ENCODE results near the gene RPL10.

RPL10 gene

GRCh38 chrX:154412468-154412867, 14.3 kb downstream of the RPL10 start:
- no peak for DNase-seq
- in situ Hi-C loops (cut with HindIII; ENCODE audit: low pct_ligation_motif_present, low pct_unique_long_range_greater_than_20kb, low sequenced_read_pairs) = no loop called here

DNA sequence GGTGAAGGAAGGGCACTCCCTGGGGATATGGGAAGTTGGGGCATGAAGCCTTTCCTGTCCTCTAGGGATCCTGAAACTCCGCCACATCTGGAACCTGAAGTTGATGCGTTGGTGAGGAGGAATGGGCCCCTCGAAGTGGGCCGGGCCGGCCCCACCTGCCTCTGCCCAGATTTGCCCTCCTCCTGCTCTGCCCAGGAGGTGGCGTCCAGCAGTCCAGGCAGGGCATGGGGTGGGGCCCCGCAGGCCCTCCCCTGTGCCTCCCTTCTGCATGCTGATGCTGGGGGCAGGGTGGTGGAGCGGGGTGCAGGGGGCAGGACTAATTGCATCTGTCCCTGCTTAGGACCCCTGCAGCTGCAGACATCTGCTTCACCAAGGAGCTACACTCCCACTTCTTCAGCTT, 15.0 kb downstream of the RPL10 start:
- in situ Hi-C loops (cut with HindIII; ENCODE audit: low pct_ligation_motif_present, low pct_unique_long_range_greater_than_20kb, low sequenced_read_pairs) = no loop called here
- DNase-seq = no peak

- in situ Hi-C loops (cut with HindIII; ENCODE audit: low pct_ligation_motif_present, low pct_unique_long_range_greater_than_20kb, low sequenced_read_pairs) = no loop called here
- no peak for DNase-seq
Observed at GRCh38 chrX:154417157-154417556, 19.0 kb downstream of the RPL10 start.

DNA sequence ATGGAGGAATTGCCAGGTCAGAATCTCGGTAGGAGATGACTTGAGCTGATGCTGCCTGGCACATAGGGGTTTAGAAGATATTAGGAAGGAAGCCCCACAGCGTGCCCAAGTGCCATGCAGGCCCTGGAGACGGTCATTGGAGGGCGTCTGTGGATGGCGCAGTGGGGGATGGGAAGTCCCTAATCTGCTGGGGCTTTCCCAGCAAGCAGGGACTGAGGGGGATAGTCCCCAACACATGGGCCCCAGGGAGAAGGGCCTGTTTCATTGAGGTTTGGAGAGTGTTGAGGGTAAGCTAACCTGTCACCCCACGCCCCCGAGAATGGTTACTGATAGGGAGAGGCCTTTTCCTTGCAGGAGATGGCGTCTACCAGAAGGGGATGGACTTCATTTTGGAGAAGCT, 21.0 kb downstream of the RPL10 start:
- in situ Hi-C loops (cut with HindIII; ENCODE audit: low pct_ligation_motif_present, low pct_unique_long_range_greater_than_20kb, low sequenced_read_pairs) = no loop called here

DNA sequence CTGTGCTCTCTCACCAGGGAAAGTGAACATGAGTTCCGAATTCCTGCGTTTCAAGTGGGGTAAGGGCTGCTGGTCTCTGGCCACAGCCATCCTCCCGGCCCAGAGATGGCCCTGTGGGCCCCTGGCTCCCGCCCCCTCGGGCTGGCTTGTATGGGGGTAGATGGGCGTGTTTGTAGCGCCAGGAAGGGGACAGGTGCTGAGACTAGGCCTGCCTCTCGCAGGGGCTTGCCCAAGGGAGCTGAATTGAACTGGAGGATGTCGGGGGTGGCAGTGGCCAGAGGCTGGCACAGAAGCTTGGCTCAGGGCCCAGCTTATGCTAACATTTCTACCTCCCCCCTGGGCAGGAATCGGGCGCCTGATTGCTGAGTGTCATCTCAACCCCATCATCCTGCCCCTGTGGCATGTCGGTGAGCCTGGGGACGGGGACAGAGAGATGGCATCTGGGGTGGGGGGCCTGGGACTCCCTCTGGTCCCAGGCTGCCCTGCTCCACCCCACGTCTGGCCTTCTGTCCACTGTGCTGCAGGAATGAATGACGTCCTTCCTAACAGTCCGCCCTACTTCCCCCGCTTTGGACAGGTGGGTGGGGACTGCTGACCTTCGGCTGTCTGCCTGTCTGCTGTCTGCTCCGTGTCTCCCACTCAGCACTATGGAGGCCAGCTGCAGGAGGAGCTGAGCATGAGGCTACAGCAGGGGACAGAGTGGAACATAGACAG, 21.7 kb downstream of the RPL10 start:
- in situ Hi-C loops (cut with HindIII; ENCODE audit: low pct_ligation_motif_present, low pct_unique_long_range_greater_than_20kb, low sequenced_read_pairs) = no loop called here

More for the DNA sequence above, 21.0 kb downstream of the RPL10 start:
- no peak for DNase-seq

GRCh38 chrX:154420402-154420756, 22.2 kb downstream of the RPL10 start:
- in situ Hi-C loops (cut with HindIII; ENCODE audit: low pct_ligation_motif_present, low pct_unique_long_range_greater_than_20kb, low sequenced_read_pairs) = no loop called here
- DNase-seq = no peak

More for the DNA sequence above, 21.7 kb downstream of the RPL10 start:
- no peak for DNase-seq

DNA sequence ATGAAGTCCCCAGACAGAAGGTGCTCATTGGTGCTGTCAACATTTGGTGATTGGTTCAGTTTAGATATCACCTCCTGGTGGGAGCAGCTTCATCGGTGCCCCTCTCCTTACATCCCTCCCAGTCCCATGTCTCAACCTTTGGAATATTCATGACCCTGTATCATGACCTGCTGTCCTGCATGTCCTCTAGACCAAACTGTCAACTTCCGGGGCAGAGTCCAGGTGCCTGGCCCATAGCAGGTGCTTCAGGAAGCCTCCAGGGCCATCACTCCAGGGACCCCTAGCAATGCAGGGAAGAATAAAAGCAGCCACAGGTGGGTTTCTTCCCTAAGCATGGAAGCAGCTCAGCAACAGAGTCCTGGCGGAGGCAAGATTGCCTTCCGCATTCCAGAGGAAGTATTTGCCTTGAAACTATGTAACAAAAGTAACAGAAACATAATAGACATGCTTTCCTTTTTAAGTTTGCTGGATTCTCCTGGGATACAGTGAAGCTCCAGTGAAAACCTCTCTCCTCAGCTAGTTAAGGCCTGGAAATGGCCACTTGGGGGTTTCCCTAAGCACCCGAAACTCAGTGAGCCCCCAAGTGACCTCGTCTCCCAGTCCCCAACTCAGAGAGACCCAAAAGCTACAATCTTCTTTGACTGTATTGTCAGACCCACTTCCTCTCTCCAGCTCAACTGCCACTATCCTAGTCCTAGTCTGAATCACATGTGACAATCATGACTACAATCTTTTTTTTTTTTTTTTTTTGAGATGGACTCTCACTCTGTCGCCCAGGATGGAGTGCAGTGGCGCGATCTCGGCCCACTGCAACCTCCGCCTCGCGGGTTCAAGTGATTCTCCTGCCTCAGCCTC, 29.0 kb downstream of the RPL10 start:
- no peak for DNase-seq

DNA sequence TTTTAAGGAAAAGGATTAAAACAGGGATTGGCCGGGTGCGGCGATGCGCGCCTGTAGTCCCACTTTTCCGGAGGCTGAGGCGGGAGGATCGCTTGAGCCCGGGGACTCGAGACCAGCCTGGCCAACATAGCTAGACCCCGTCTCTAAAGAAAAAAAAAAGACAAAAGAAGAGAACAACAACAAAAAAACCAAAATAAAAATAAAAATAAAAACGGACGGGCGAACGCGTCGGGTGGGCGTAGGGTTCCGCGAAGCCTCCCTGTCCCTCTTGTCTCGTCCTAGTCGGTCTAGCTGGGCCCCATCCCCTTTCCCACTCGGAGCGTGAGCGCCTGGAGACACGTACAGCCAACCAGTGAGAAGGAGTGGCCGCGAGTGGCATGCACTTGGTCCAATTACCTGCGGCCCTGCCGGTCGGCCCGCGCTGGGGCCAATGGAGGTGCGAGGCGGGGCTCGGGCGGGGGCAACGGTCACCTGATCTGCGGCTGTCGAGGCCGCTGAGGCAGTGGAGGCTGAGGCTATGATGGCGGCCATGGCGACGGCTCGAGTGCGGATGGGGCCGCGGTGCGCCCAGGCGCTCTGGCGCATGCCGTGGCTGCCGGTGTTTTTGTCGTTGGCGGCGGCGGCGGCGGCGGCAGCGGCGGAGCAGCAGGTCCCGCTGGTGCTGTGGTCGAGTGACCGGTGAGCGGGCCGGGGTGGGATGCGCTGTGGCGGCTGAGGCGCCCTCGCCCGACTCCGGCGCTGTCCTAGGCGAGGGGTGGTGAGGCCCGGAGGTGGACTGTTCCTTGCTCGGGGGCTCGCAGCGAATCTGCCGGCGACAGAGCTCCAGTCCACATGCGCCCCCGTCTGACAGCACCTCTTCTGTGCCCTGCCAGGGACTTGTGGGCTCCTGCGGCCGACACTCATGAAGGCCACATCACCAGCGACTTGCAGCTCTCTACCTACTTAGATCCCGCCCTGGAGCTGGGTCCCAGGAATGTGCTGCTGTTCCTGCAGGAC, 30.3 kb downstream of the RPL10 start, which contains the start of gene ATP6AP1:
Gene ATP6AP1, plus strand, starts transcription at position 502 of the 996 bp plus-strand sequence. Its CDS starts 16 bp downstream, at position 518.
- peak; percentile 85 for DNase-seq

More for the DNA sequence above, 29.0 kb downstream of the RPL10 start:
- in situ Hi-C loops (cut with HindIII; ENCODE audit: low pct_ligation_motif_present, low pct_unique_long_range_greater_than_20kb, low sequenced_read_pairs) = no loop called here

GRCh38 chrX:154429711-154430110, 31.5 kb downstream of the RPL10 start:
- DNase-seq = no peak
- in situ Hi-C loops (cut with HindIII; ENCODE audit: low pct_ligation_motif_present, low pct_unique_long_range_greater_than_20kb, low sequenced_read_pairs) = no loop called here

More for the DNA sequence above, 30.3 kb downstream of the RPL10 start, which contains the start of gene ATP6AP1:
- in situ Hi-C loops (cut with HindIII; ENCODE audit: low pct_ligation_motif_present, low pct_unique_long_range_greater_than_20kb, low sequenced_read_pairs) = no loop called here

DNA sequence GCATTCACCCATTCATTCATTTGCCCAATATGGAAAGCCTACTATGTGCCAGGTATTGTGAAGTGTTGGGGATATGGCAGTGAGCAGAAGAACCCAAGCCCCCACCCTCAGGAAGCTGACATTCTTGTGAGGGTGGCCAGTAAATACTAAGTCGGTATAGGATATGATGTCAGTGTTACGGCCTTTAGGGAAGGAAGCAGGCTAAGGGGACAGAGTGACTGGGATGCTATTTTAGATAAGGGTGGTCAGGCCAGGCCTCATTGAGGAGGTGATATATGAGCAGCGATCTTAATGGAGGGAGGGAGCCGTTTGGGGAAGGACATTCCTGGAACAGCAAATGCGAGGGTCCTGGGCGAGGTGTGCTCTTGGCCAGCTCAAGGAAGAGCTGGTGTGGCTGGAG, 32.3 kb downstream of the RPL10 start:
- no peak for DNase-seq
- in situ Hi-C loops (cut with HindIII; ENCODE audit: low pct_ligation_motif_present, low pct_unique_long_range_greater_than_20kb, low sequenced_read_pairs) = no loop called here

- DNase-seq = no peak
- in situ Hi-C loops (cut with HindIII; ENCODE audit: low pct_ligation_motif_present, low pct_unique_long_range_greater_than_20kb, low sequenced_read_pairs) = no loop called here
Observed at GRCh38 chrX:154430916-154431315, 32.7 kb downstream of the RPL10 start.

GRCh38 chrX:154431341-154431740, 33.2 kb downstream of the RPL10 start:
- DNase-seq = no peak
- in situ Hi-C loops (cut with HindIII; ENCODE audit: low pct_ligation_motif_present, low pct_unique_long_range_greater_than_20kb, low sequenced_read_pairs) = no loop called here

DNA sequence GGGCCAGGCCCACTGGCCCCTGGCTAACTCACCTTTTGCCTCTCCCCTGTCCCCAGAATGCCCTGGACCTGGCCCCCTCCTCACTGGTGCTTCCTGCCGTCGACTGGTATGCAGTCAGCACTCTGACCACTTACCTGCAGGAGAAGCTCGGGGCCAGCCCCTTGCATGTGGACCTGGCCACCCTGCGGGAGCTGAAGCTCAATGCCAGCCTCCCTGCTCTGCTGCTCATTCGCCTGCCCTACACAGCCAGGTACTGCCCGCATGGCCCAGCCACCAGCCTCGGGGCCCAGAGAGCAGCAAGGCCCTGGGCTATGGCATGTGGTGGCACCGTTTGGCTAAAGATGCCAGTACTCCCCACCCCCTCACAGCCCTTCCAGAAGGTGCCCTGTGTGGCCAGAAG, 34.0 kb downstream of the RPL10 start:
- in situ Hi-C loops (cut with HindIII; ENCODE audit: low pct_ligation_motif_present, low pct_unique_long_range_greater_than_20kb, low sequenced_read_pairs) = no loop called here
- no peak for DNase-seq

DNA sequence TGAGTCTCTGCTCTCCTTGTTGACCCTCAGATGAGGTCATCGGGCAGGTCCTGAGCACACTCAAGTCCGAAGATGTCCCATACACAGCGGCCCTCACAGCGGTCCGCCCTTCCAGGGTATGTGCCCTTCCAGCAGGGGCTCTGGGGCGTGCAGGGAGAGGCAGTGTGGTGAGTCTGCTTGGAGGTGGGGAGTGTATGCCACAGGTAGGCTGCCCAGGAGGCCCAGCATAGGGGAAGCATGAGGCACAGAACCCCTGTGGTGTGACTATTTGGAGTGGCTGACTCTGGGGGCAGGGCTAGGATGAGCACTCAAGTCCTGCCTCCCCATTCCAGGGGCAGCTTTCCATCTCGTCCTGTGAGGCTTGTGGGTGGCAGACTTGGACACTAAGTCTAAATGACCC, 35.4 kb downstream of the RPL10 start:
- in situ Hi-C loops (cut with HindIII; ENCODE audit: low pct_ligation_motif_present, low pct_unique_long_range_greater_than_20kb, low sequenced_read_pairs) = no loop called here
- DNase-seq = no peak

GRCh38 chrX:154434394-154435168, 36.4 kb downstream of the RPL10 start:
- no peak for DNase-seq
- in situ Hi-C loops (cut with HindIII; ENCODE audit: low pct_ligation_motif_present, low pct_unique_long_range_greater_than_20kb, low sequenced_read_pairs) = no loop called here

- no peak for DNase-seq
- in situ Hi-C loops (cut with HindIII; ENCODE audit: low pct_ligation_motif_present, low pct_unique_long_range_greater_than_20kb, low sequenced_read_pairs) = no loop called here
Observed at GRCh38 chrX:154435171-154435733, 37.1 kb downstream of the RPL10 start.

DNA sequence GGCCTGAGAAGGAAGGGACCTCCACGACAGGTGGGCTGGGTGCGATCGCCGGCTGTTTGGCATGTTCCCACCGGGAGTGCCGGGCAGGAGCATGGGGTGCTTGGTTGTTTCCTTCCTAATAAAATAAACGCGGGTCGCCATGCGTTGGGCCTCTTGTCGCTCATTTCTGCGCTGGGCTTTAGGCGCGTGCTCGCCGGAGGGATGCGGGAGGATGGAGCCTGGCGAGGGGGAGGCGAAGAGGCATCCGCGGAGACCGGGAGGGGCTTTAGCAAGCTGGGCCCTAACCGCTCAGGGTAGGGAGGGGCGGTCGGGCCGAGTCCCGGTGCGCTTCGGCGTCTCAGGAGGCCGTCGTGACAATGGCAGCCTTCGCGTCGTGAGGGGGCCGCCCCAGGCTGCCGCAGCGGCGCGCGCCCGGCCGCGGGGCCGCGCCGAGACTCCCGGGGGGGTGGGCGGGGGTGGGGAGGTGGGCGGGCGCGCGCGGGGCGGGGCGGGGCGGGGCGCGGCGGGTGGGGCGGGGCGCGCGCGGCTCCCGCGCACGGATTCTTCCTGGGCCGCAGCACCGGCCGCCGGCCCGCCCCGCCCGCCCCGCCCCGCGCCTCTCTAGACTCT, 38.3 kb downstream of the RPL10 start:
- in situ Hi-C loops (cut with HindIII; ENCODE audit: low pct_ligation_motif_present, low pct_unique_long_range_greater_than_20kb, low sequenced_read_pairs) = no loop called here
- peak; percentile 13 for DNase-seq

Measured in ACHN (cell line).